ENCODE data around the gene KLF11.

Gene KLF11

DNA sequence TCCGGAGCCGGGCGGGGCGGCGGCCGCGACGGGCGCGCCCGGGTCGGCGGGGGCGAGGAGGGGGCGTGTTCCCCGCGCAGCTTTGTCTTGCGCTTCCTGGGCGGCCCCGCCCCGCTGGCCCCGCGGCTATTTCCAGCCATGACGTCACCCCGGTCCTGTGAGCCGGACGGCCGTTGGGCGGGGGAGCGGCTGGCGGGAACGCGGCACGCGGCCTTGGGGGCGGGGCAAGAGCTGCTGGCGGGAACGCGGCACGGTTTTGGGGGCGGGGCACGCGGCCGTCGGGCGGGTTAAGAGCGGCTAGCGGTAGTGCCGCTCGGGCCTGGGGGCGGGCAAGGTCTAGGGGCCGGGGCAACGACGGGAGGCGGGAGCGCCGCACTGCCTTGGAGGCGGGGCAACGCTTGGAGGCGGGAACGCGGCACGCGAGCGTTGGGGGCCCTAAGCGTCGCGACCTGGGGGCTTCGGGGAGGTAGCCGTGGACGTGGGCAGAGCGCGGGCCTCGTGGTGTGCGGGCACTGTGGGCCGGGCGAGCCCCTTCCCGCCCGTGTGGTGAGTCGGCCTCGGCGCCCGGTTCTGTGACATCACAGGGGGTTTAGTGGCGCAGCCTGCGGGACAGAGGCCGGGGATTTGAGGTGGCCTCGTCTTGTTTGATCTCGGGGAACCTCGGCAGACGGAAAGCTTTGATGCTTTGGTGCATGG, 704 bp downstream of the KLF11 start:
- peak; percentile 85 to 91 for DNase-seq

DNA sequence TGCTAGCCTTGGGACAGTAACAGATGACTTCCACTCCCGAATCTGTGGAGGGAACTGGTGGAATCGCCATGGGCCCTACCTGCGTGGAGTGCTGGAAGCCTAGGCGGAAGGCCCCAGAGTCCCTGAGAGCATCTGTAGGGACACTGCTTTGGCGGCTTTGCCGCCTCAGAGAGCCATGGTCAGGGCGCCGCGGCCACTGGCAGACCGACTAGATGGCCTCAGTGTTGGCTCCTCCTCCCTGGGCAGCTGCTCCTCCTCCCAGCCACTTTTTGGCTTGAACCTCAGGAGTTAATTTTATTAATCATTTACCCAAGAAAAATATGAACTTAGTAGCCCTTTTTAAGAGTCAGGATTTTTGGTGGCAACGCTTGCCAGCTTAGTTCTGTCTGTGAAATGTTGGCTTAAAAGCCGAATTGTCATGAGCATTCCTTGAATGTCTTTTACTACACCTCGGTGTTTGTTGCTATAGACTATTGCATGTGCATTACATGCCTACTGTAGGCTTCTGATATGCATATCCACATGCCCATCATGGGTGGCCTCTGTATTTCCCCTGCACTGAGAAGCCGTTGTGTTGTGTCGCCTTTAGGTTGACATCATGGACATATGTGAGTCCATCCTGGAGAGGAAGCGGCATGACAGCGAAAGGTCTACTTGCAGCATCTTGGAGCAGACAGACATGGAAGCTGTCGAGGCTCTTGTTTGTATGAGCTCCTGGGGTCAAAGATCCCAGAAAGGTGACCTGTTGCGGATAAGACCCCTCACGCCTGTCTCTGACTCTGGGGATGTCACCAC, 2.4 kb downstream of the KLF11 start:
- DNase-seq = no peak

DNA sequence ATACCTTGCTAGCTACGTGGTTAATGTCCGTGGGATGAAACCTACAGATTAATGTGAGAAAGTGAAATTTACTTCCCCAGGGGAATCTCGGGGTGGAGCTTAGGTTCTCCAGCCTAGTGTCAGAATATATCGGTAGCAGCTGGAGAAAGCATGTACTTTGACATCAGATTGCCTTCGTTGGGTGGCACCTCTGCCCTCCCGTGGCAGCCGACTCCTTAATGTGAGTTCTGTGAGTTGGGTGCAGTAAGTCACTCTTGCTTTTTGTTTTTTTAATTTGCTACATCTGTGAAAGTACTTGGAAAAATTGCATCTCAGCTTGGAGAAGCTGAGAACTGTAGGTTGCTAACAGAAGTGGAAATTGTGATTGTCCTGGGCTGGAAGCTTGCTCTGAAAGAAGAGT, 3.6 kb downstream of the KLF11 start:
- no peak for DNase-seq

DNA sequence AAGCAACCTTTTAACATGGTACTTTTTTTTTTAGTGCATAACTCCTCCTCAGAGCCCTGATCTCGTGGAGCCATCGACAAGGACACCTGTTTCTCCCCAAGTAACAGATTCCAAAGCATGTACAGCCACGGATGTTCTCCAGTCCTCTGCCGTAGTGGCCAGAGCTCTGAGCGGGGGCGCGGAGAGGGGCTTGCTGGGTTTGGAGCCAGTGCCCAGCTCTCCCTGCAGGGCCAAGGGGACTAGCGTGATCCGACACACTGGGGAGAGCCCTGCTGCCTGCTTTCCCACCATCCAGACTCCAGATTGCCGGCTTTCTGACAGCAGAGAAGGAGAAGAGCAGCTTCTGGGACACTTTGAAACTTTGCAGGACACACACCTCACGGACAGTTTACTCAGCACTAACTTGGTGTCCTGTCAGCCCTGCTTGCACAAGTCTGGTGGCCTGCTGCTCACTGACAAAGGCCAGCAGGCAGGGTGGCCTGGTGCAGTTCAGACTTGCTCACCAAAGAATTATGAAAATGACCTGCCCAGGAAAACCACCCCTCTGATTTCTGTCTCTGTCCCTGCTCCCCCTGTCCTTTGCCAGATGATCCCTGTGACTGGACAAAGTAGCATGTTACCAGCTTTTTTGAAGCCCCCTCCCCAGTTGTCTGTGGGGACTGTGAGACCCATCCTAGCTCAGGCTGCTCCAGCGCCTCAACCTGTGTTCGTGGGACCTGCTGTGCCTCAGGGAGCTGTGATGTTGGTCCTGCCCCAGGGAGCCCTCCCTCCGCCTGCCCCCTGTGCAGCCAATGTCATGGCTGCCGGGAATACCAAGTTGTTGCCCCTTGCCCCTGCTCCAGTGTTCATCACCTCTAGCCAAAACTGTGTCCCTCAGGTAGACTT, 4.5 kb downstream of the KLF11 start:
- DNase-seq = no peak

DNA sequence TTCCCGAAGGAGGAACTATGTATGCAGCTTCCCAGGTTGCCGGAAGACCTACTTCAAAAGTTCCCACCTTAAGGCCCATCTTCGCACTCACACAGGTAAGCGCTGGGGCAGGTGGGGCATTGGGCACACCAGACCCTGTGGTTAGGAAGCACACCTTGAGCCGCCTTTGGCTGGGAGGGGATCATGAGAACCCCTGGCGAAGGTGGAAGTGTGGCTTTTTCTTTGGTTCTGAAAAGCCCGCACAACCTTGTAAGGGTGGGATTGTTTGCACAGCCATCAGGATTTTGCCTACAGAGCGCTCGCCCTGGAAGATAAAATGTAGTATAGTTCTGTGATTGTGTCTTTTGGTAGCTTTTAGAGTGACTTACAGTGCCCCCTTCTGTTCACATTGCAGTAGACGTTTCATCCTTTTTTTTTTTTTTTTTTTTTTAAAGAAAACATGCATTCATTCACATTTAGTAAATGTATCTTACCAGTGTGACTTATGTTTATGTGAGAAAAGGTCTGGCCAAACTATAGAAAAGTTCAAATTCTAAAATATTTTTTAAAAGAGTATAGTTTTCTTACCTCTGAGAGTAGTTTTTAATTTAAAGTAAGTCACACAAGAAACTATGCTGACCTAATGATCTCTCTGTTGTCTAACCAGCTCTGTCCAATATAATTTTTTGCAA, 5.3 kb downstream of the KLF11 start:
- DNase-seq = no peak

DNA sequence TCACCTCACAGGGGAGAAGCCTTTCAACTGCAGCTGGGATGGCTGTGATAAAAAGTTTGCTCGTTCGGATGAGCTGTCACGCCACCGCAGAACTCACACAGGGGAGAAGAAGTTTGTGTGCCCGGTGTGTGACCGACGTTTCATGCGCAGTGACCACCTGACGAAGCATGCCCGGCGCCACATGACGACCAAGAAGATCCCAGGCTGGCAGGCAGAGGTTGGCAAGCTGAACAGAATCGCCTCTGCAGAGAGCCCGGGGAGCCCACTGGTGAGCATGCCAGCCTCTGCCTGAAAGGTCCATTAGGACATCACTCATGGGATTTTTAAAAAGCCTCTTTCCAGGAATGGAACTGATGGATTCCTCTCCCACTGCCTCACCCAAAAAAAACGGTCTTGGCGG, 8.9 kb downstream of the KLF11 start:
- DNase-seq = no peak

DNA sequence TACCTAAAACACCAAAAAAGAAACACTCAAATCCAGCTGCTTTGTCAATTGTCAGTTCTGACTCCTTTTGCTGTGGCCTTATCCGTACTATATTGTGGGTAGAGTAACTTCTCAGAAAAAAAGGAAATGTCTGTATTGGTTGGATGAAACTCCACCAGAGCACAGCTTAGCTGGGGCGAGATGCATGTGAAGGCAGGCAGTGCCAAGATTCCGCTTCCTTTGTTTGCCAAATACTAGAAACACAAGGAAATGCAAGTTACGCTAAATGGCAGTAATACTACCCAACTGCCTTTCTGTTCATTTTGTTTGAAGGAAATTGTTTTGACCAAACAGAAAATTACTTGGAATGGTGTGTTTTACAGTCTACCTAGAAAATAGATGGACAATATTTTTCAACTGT, 10.0 kb downstream of the KLF11 start:
- no peak for DNase-seq

DNA sequence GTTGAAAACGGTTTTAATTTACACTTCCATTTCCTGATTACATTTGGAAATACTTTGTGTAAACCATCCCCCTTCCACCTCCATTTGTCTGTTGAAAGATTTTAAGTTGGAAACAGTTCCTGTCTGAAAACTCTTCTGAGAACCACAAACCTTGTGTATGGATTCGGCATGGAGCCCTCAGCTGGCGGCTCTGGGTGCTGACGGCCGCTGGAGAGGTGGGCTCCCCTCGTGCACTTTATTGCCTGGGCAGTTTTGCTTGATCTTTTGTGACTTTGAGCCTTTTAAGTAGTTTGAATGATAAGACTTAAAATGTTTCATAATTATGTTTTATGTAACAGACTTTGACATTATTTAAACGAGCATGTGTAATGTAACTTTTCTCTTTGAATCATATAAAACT, 11.1 kb downstream of the KLF11 start:
- no peak for DNase-seq

DNA sequence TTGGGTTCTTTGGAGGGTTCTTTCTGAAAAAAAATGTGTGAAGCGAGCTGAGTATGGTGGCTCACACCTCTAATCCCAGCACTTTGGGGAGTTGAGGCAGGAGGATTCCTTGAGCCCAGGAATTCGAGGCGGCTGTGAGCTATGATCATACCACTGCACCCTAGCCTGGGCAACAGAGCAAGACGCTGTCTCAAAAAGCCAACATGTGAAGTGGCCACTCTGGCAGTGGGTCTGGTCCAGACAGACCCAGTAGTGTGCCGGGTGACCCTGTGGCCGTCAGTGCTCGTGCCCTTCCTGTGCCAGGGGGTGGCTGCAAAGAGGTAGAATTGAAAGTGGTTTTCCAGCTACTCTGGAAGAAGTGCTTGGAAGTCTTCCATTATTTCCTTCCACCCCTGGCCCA, 11.6 kb downstream of the KLF11 start:
- DNase-seq = no peak

DNA sequence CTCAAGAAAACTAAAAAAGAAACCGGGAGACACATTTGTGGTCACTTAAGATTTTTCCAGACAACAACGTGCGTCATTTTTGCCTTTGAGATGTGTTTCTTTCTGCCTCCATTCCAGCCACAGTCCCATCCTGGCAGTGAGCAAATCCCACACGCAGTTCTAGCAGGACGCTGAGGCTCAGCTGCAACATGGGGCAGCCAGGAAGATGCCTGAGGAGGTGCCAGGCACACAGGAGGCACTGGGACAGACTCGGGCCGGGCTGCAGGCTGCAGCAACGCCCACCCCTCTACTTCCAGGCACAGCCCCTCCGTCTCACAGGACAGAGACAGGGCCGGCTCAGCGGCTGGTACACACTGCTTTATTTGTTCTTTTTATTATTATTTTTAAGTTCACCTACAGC, 13.1 kb downstream of the KLF11 start:
- DNase-seq = no peak

DNA sequence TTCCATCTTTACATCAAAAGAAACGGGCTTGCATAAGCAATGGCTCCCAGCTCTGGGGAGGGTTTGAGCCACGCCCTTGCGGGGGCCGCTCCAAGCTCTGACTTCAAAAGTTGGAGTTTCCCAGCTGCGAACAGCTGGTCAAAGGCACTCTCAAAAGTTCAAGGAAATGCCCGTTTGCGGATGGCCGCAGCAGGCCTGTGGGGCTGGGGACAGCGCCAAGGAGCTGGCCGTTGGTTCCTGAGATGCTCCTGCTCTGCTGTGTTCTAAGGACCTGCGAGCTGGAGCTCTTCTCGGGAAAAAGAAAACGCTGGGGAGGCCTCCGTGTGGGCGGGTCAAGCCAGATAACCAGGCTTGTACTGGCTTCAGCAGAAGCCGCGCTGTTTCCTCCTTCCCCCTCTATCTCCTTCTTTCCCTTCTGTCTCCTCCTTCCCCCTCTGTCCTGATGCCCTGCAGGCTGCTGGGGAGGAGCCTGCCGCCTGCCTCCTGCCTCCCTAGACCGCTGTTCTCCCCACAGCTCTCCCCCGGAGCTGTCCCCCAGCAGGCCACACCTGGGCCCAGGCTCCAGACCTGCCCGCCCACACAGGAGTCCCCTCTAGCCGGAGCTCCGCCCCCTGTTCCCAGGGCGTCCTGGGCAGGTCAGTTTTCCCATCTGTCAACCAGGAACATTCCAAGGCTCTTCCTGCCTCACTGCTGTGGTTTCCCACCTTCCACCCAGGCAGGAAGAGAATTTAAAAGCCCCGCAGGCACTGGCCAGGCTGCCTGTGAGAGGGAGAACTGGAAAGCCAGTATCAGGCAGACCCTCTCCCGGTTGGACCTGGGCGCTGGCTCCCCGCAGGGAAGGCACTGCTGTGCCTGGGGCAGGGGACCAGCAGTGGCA, 14.1 kb downstream of the KLF11 start:
- peak in 1 of 2 experiments; percentile 38 for DNase-seq

DNA sequence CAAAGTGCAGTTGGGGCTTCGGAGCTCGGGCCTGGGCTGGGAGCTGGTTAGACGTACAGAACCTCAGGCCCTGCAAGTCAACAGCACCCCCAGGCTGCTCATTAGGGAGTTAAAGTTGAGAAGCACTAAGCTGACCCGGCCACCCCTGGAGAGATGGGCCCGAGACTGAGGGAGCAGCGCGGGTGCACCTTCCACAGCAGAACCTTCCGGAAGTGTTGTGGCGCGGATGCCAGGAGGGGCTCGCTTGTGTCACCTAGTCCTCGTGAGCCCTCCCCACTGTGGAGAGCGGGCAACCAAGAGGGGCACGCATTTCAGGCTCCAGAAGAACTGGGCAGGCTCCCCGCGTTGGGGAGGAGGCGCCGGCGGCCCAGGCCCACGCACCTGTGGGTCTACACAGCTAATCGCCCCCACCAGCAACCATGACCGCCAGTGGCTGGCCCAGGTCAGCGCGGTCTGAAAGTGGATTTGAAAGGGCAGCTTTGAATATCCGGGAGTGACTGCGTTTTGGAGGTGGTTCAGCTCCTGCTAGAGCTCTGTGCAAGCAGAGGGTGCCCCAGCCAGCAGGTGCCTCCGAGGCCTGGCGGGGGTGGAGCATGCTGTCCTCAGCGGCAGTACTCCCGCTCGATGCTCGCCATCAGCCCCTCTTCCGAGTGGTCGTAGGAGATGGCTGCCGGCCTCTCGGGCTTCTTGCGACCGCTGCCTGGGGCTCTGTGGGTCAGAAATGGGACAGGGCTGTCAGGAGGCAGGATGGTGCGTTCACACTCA, 15.1 kb downstream of the KLF11 start:
- no peak for DNase-seq

DNA sequence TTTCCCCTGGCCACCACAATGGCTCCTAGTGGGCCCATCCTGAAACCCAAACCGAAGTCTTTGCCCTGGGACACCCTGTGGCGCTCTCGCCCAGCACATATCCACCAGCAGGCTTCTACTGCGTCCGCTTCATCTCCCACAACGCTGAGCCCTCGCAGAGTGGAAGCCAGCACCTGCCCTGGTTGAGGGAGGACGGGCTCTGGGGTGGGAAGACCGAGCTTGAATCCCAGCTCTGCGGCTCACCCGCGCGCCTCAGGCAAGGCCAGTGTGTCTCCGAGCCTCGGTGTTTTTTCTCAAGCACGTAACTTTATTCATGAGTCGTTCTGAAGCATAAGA, 15.6 kb downstream of the KLF11 start:
- DNase-seq = no peak

DNA sequence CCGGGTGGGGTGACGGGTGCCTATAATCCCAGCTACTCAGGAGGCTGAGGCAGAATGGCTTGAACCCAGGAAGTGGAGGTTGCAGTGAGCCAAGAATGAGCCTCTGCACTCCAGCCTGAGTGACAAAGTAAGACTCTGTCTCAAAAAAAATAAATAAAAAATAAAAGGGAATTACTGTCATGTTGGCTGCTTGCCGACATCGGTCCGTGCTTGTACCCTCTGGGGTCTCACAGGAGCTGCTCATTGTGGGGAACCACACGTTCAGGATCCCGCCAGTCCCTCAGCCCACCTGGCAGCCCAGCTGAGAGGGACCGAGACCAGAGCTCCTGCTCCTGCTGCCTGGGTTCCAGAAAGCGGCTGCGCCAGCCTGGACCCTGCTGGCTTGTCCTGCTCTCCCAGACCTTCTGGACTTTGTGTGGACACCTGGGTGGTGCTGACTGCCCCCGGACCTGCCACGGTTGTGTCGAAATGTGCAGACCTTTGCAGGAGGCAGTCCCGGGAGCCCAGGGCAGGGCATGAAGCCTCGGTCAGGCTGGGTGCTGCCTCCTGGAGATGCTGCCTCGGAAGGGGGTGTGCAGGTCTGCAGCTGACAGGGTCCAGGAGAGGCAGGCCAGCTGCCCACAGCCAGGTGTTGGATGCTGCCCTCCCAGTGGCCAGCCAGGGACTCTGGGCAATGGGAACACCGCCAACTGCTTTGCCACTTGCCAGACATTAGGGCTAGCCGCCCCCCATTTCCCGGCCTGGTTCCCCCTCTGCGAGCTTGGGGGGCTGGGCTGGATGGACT, 16.4 kb downstream of the KLF11 start:
- DNase-seq = no peak

DNA sequence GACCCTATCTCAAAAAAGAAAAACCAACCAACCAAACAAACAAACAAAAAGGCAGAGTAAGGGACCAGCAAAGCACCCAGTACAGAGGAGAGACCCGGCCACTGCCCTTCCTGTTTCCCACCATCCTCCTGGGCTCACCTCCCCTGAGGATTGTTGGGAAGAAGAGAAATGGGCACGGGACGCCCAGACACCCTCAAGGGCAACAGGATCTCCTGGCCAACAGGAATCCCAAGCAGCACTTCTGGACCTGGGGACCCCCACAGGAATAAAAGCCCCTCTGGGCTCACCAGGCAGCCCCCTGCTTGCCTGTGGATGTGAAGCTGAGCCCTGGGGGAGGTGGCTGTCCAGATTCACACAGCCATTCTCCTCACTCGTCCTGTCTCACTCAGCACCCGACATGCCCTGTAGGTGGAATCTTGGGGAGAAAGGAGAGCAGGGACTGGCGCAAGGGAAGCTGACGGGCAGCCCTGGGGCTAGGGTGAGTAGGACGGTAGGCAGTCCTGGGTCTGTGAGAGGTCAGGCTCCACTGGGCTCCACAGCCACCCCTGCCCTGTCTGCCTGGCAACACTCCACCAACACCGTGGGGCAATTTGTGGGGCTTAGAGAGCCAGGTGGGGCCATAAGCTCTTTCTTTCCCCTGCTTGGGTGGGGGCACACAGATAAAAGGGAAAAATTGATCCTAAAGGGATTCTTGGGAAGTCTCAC, 18.0 kb downstream of the KLF11 start:
- DNase-seq = no peak

DNA sequence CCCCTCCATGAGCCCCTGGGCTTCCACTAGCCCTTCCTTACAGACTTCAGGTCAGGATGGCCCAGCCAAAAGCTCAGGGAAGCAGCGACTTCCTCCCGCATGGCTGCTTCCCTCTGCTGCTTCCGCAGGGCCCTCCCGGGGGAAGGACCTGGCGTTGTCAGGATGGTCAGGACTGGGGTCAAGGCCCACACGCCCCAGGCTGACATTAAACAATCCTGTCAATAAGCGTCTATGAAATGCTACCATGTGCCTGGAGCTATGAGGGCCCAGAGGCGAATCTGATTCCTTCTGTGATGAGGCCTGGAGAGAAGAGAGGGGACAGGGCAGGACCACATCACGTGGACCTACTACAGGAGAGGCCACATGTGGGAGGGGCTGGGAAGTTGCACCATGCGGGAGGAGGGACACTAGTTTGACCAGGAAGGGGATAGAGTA, 19.6 kb downstream of the KLF11 start:
- DNase-seq = no peak

DNA sequence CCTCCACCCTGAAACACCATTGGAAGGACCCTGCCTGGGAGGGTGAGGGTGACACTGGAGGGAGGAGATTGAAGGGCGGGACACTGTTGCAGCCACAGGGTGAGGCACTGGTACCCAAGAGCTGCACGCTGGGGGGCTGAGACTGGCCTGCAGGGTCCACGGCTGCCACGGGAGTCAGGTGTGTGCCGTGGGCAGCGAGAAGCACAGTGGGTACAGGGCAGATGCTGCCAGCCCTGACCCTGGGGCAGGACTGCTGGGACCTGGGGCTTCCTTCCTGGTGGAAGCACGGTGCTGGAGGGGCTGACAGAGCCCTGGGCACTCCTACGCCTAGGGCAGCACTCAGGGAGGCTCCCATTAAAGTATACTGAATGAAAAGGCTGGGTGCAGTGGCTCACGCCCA, 20.2 kb downstream of the KLF11 start:
- no peak for DNase-seq

DNA sequence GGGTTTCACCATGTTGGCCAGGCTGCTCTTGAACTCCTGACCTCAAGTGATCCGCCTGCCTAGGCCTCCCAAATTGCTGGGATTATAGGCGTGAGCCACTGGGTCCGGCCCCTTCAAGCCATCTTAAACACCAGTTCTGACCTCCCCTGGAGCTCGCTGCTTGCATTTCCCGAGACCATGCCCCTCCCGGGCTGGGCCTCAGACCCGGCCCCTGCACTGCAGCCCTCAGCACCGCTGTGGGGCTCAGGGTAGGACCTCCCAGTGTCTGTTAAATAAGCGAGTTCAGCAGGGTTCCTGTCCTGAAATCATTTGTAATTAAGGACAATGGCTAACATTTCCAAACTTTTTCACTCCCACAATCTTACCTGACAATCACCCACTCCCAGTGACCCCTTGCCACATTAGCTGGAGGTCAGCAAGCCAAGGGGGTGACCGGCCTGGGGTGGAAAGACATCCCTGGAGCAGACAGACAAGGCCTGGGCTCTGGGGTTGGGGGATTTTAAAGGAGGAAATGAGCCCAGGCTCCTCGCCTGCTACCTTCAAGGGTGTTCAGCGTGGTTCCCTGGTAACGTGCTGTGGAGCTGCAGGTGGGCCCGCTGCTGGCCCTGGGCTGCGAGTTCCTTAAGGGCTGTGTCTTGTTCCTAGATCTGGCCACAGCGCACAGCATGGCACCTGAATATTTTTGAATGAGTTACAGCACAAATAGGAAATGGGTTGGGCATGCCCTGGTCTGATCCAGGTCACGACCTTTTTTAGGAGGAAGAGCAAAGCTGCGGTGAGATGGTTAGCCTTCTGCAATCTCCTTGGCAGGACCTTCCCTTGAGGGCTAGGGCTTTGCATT, 21.8 kb downstream of the KLF11 start:
- DNase-seq = no peak

DNA sequence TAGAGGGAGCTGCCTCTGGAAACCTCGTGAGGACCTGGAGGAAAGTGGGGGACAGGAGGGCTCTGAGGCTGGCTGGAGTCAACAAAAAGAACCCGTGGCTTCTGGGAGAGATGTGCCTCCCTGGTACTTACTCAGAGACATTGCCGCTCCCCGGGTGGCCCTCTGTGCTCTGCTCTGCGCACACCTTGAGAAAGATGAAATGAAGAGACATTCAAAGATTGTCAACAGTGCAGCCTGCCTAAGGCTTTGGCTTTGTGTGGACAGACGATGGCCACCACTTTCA, 22.4 kb downstream of the KLF11 start:
- no peak for DNase-seq
